ENCODE data around the gene KDR.

The KDR gene

GRCh38 chr4:55110131-55110530 lies 15.3 kb downstream of the KDR start:
- H3K36me3 ChIP-seq (ENCODE audit: control insufficient read depth in 5 of 5, insufficient read depth in 5 of 5, low read length in 5 of 5), result peaks cover 0 to 26% (median 17%) of the 10 kb centered on the region in 5 donors
- peaks cover 0 to 12% (median 0%) of the 10 kb centered on the region in 5 donors for H3K4me1 ChIP-seq (ENCODE audit: control insufficient read depth in 5 of 5, insufficient read depth in 5 of 5, low read length in 5 of 5)
- H3K9ac ChIP-seq (ENCODE audit: low read length in 5 of 5), result no peak overlapping the region
- H3K27ac ChIP-seq (ENCODE audit: low read depth, low read length), result no peak overlapping the region
- no peaks in the 10 kb centered on the region for H3K27me3 ChIP-seq (ENCODE audit: control insufficient read depth in 5 of 5, insufficient read depth in 4 of 5, low read length in 5 of 5)
- H3K9me3 ChIP-seq (ENCODE audit: control insufficient read depth in 5 of 5, low read length in 5 of 5), result no peaks in the 10 kb centered on the region
- H3K4me3 ChIP-seq (ENCODE audit: low read depth in 1 of 5, low read length in 5 of 5), result no peak overlapping the region

- Histone ChIP-seq H3K27me3 (ENCODE audit: control insufficient read depth in 5 of 5, insufficient read depth in 4 of 5, low read length in 5 of 5) (no peaks in the 10 kb centered on the region), H3K36me3 (ENCODE audit: control insufficient read depth in 5 of 5, insufficient read depth in 5 of 5, low read length in 5 of 5) (peaks cover 0 to 27% (median 22%) of the 10 kb centered on the region in 5 donors), H3K27ac (ENCODE audit: low read depth, low read length) (peak overlapping the region; percentile 43), H3K4me1 (ENCODE audit: control insufficient read depth in 5 of 5, insufficient read depth in 5 of 5, low read length in 5 of 5) (peaks cover 0 to 10% (median 0%) of the 10 kb centered on the region in 5 donors), H3K9me3 (ENCODE audit: control insufficient read depth in 5 of 5, low read length in 5 of 5) (no peaks in the 10 kb centered on the region), H3K9ac (ENCODE audit: low read length in 5 of 5) (no peak overlapping the region), H3K4me3 (ENCODE audit: low read depth in 1 of 5, low read length in 5 of 5) (no peak overlapping the region)
Measured at GRCh38 chr4:55107054-55107453, 18.3 kb downstream of the KDR start.

GRCh38 chr4:55103224-55103623 lies 22.2 kb downstream of the KDR start:
- Histone ChIP-seq H3K27ac (ENCODE audit: low read depth, low read length) (no peak overlapping the region), H3K36me3 (ENCODE audit: control insufficient read depth in 5 of 5, insufficient read depth in 5 of 5, low read length in 5 of 5) (peaks cover 0 to 39% (median 8%) of the 10 kb centered on the region in 5 donors), H3K9ac (ENCODE audit: low read length in 5 of 5) (no peak overlapping the region), H3K4me1 (ENCODE audit: control insufficient read depth in 5 of 5, insufficient read depth in 5 of 5, low read length in 5 of 5) (peaks cover 0 to 10% (median 0%) of the 10 kb centered on the region in 5 donors), H3K9me3 (ENCODE audit: control insufficient read depth in 5 of 5, low read length in 5 of 5) (no peaks in the 10 kb centered on the region), H3K4me3 (ENCODE audit: low read depth in 1 of 5, low read length in 5 of 5) (no peak overlapping the region), H3K27me3 (ENCODE audit: control insufficient read depth in 5 of 5, insufficient read depth in 4 of 5, low read length in 5 of 5) (no peaks in the 10 kb centered on the region)

GRCh38 chr4:55099816-55100215 lies 25.6 kb downstream of the KDR start:
- no peak overlapping the region for H3K27ac ChIP-seq (ENCODE audit: low read depth, low read length)
- peaks cover 0 to 51% (median 15%) of the 10 kb centered on the region in 5 donors for H3K36me3 ChIP-seq (ENCODE audit: control insufficient read depth in 5 of 5, insufficient read depth in 5 of 5, low read length in 5 of 5)
- no peak overlapping the region for H3K9ac ChIP-seq (ENCODE audit: low read length in 5 of 5)
- no peak overlapping the region for H3K4me3 ChIP-seq (ENCODE audit: low read depth in 1 of 5, low read length in 5 of 5)
- H3K4me1 ChIP-seq (ENCODE audit: control insufficient read depth in 5 of 5, insufficient read depth in 5 of 5, low read length in 5 of 5), result peaks cover 0 to 3% (median 0%) of the 10 kb centered on the region in 5 donors
- no peaks in the 10 kb centered on the region for H3K27me3 ChIP-seq (ENCODE audit: control insufficient read depth in 5 of 5, insufficient read depth in 4 of 5, low read length in 5 of 5)
- H3K9me3 ChIP-seq (ENCODE audit: control insufficient read depth in 5 of 5, low read length in 5 of 5), result no peaks in the 10 kb centered on the region

- Histone ChIP-seq H3K36me3 (ENCODE audit: control insufficient read depth in 5 of 5, insufficient read depth in 5 of 5, low read length in 5 of 5) (peaks cover 0 to 45% (median 15%) of the 10 kb centered on the region in 5 donors), H3K9ac (ENCODE audit: low read length in 5 of 5) (no peak overlapping the region), H3K9me3 (ENCODE audit: control insufficient read depth in 5 of 5, low read length in 5 of 5) (no peaks in the 10 kb centered on the region), H3K4me1 (ENCODE audit: control insufficient read depth in 5 of 5, insufficient read depth in 5 of 5, low read length in 5 of 5) (peaks cover 0 to 4% (median 0%) of the 10 kb centered on the region in 5 donors), H3K27me3 (ENCODE audit: control insufficient read depth in 5 of 5, insufficient read depth in 4 of 5, low read length in 5 of 5) (no peaks in the 10 kb centered on the region), H3K27ac (ENCODE audit: low read depth, low read length) (no peak overlapping the region), H3K4me3 (ENCODE audit: low read depth in 1 of 5, low read length in 5 of 5) (no peak overlapping the region)
Measured at GRCh38 chr4:55098456-55099204, 26.8 kb downstream of the KDR start.

GRCh38 chr4:55096619-55097018 lies 28.8 kb downstream of the KDR start:
- H3K27me3 ChIP-seq (ENCODE audit: control insufficient read depth in 5 of 5, insufficient read depth in 4 of 5, low read length in 5 of 5), result peaks cover 0 to 3% (median 0%) of the 10 kb centered on the region in 5 donors
- H3K9ac ChIP-seq (ENCODE audit: low read length in 5 of 5), result no peak overlapping the region
- H3K4me1 ChIP-seq (ENCODE audit: control insufficient read depth in 5 of 5, insufficient read depth in 5 of 5, low read length in 5 of 5), result peaks cover 0 to 16% (median 0%) of the 10 kb centered on the region in 5 donors
- H3K9me3 ChIP-seq (ENCODE audit: control insufficient read depth in 5 of 5, low read length in 5 of 5), result no peaks in the 10 kb centered on the region
- H3K36me3 ChIP-seq (ENCODE audit: control insufficient read depth in 5 of 5, insufficient read depth in 5 of 5, low read length in 5 of 5), result peaks cover 0 to 44% (median 19%) of the 10 kb centered on the region in 5 donors
- no peak overlapping the region for H3K27ac ChIP-seq (ENCODE audit: low read depth, low read length)
- no peak overlapping the region for H3K4me3 ChIP-seq (ENCODE audit: low read depth in 1 of 5, low read length in 5 of 5)

GRCh38 chr4:55096045-55096444 lies 29.4 kb downstream of the KDR start:
- Histone ChIP-seq H3K9ac (ENCODE audit: low read length in 5 of 5) (no peak overlapping the region), H3K27me3 (ENCODE audit: control insufficient read depth in 5 of 5, insufficient read depth in 4 of 5, low read length in 5 of 5) (peaks cover 0 to 3% (median 0%) of the 10 kb centered on the region in 5 donors), H3K27ac (ENCODE audit: low read depth, low read length) (no peak overlapping the region), H3K9me3 (ENCODE audit: control insufficient read depth in 5 of 5, low read length in 5 of 5) (no peaks in the 10 kb centered on the region), H3K4me1 (ENCODE audit: control insufficient read depth in 5 of 5, insufficient read depth in 5 of 5, low read length in 5 of 5) (peaks cover 0 to 22% (median 0%) of the 10 kb centered on the region in 5 donors), H3K4me3 (ENCODE audit: low read depth in 1 of 5, low read length in 5 of 5) (no peak overlapping the region), H3K36me3 (ENCODE audit: control insufficient read depth in 5 of 5, insufficient read depth in 5 of 5, low read length in 5 of 5) (peaks cover 0 to 41% (median 23%) of the 10 kb centered on the region in 5 donors)

- H3K9me3 ChIP-seq (ENCODE audit: control insufficient read depth in 5 of 5, low read length in 5 of 5), result no peaks in the 10 kb centered on the region
- peaks cover 0 to 3% (median 0%) of the 10 kb centered on the region in 5 donors for H3K27me3 ChIP-seq (ENCODE audit: control insufficient read depth in 5 of 5, insufficient read depth in 4 of 5, low read length in 5 of 5)
- no peak overlapping the region for H3K4me3 ChIP-seq (ENCODE audit: low read depth in 1 of 5, low read length in 5 of 5)
- H3K9ac ChIP-seq (ENCODE audit: low read length in 5 of 5), result no peak overlapping the region
- no peak overlapping the region for H3K27ac ChIP-seq (ENCODE audit: low read depth, low read length)
- peaks cover 0 to 40% (median 4%) of the 10 kb centered on the region in 5 donors for H3K4me1 ChIP-seq (ENCODE audit: control insufficient read depth in 5 of 5, insufficient read depth in 5 of 5, low read length in 5 of 5)
- H3K36me3 ChIP-seq (ENCODE audit: control insufficient read depth in 5 of 5, insufficient read depth in 5 of 5, low read length in 5 of 5), result peaks cover 0 to 34% (median 22%) of the 10 kb centered on the region in 5 donors
Measured at GRCh38 chr4:55092504-55092903, 32.9 kb downstream of the KDR start.

- no peak overlapping the region for H3K4me3 ChIP-seq (ENCODE audit: low read depth in 1 of 5, low read length in 5 of 5)
- no peak overlapping the region for H3K9ac ChIP-seq (ENCODE audit: low read length in 5 of 5)
- H3K36me3 ChIP-seq (ENCODE audit: control insufficient read depth in 5 of 5, insufficient read depth in 5 of 5, low read length in 5 of 5), result peaks cover 0 to 45% (median 23%) of the 10 kb centered on the region in 5 donors
- H3K27ac ChIP-seq (ENCODE audit: low read depth, low read length), result no peak overlapping the region
- peaks cover 0 to 4% (median 0%) of the 10 kb centered on the region in 5 donors for H3K27me3 ChIP-seq (ENCODE audit: control insufficient read depth in 5 of 5, insufficient read depth in 4 of 5, low read length in 5 of 5)
- H3K4me1 ChIP-seq (ENCODE audit: control insufficient read depth in 5 of 5, insufficient read depth in 5 of 5, low read length in 5 of 5), result peaks cover 0 to 41% (median 4%) of the 10 kb centered on the region in 5 donors
- H3K9me3 ChIP-seq (ENCODE audit: control insufficient read depth in 5 of 5, low read length in 5 of 5), result no peaks in the 10 kb centered on the region
Measured at GRCh38 chr4:55089916-55090315, 35.5 kb downstream of the KDR start.

- Histone ChIP-seq H3K36me3 (ENCODE audit: control insufficient read depth in 5 of 5, insufficient read depth in 5 of 5, low read length in 5 of 5) (peaks cover 0 to 46% (median 18%) of the 10 kb centered on the region in 5 donors), H3K9ac (ENCODE audit: low read length in 5 of 5) (no peak overlapping the region), H3K9me3 (ENCODE audit: control insufficient read depth in 5 of 5, low read length in 5 of 5) (no peaks in the 10 kb centered on the region), H3K27me3 (ENCODE audit: control insufficient read depth in 5 of 5, insufficient read depth in 4 of 5, low read length in 5 of 5) (peaks cover 0 to 4% (median 0%) of the 10 kb centered on the region in 5 donors), H3K27ac (ENCODE audit: low read depth, low read length) (no peak overlapping the region), H3K4me3 (ENCODE audit: low read depth in 1 of 5, low read length in 5 of 5) (no peak overlapping the region), H3K4me1 (ENCODE audit: control insufficient read depth in 5 of 5, insufficient read depth in 5 of 5, low read length in 5 of 5) (peaks cover 0 to 36% (median 4%) of the 10 kb centered on the region in 5 donors)
Measured at GRCh38 chr4:55087913-55088260, 37.5 kb downstream of the KDR start.

All from subcutaneous abdominal adipose tissue (tissue), 5 donors.